GM21515 (cell line): ENCODE results near the gene NCAPD3.
"Not testable (repeated sequence)": the region's sequence is repeated elsewhere in the genome, so short reads cannot be mapped to it uniquely, and the experiment has no call there.

Experiments used
- ATAC-seq: cut with Tn5 transposase; IDR thresholded peaks from one replicate; pipeline ENCODE4 v1.9.1; 2021; ENCODE audit not compliant: unreplicated experiment

The NCAPD3 gene

DNA sequence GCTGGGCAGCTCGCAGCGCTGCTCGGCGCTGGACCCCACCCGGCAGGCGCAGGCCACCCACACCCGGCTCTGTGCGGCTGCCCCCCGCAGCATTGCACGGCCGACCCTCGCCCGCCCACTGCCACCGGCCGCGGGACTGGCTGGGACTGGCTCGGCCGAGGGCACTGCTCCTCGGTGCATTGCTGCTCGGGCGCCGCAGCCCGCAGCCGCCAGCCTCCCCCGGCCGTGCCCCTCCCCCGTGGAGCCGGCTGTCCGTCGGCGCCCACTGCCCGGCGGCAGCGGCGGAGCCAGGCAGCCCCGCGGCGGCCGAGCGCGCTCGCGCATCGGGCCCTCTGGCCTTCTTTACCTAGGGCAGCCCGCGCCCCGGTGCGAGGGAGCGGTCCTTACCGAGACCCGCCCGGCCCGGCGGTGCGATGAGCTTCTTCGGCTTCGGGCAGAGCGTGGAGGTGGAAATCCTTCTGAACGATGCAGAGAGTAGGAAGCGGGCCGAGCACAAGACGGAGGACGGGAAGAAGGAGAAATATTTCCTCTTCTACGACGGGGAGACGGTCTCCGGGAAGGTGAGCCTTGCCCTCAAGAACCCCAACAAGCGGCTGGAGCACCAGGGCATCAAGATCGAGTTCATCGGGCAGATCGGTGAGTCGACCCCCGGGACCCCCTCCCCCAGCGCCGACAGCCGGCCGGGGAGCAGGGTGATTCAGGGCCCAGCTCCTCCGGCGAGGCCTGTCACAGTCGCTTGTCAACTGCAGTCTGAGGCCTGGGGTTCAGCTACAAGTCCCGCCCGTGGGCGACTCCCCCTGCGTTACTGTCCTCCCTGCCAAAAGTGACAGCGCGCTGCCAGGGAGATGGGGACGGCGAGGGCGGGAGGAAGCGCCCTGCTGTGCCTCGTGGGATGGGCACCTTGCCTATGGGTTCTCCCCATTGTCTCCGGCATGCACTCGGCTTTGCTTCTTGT lies 1.2 kb upstream of the NCAPD3 start:
- ATAC-seq, result peak; percentile 20

DNA sequence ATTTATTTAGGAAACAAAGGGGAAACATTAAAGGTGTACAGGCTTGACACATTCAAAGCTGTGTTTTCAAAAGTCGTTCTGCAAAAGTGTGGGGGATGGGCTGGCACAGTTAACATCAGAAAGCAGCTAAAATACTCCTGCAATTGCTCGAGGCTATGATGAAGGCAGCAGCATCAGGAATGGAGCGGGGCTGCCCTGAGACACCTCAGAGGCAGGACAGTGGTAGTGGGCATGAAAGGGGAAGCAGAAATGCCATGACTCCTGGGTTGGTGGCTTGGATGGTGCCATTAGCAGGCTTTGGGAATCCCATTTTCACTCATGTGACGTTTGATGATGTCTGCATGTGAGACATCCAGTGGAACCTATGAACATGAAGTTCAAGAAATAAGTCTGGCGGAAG lies 646 bp downstream of the NCAPD3 start:
- no peak for ATAC-seq

DNA sequence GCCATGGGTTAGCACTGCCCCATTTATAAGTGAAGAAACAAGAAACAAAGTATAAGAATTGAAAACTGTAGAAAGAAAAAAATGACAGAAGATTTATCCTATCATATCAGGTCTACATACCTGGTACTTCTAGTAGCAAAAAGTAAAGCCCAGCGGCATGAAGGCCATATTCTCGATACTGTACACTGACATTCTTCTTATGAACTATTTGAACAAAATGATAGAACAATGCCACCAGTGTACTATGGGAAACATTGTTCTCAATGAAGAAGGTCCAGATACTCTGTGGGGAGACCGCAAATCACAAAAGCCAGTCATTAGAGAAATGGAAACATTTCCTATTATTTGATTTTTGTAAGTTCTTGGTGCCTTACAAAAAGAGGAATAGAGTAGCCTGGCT lies 7.0 kb downstream of the NCAPD3 start:
- no peak for ATAC-seq

DNA sequence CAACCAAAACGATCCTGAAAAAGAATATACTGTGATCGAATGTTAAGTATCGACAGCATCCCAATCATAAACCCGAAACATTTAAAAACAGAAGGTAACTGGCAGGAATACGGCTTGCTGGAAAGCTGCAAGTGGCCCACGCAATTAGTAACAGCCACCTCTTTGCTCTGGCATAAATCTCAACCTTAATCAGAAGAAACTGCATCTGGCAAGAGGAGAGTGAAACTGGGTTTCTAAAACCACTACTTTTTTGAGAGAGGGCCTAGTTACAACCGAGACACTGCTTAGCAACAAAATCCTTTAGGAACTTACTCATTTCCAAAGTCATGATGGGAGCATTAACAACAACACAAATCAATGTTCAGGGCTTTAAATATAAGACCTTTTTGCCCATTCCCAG lies 7.9 kb downstream of the NCAPD3 start:
- no peak for ATAC-seq

DNA sequence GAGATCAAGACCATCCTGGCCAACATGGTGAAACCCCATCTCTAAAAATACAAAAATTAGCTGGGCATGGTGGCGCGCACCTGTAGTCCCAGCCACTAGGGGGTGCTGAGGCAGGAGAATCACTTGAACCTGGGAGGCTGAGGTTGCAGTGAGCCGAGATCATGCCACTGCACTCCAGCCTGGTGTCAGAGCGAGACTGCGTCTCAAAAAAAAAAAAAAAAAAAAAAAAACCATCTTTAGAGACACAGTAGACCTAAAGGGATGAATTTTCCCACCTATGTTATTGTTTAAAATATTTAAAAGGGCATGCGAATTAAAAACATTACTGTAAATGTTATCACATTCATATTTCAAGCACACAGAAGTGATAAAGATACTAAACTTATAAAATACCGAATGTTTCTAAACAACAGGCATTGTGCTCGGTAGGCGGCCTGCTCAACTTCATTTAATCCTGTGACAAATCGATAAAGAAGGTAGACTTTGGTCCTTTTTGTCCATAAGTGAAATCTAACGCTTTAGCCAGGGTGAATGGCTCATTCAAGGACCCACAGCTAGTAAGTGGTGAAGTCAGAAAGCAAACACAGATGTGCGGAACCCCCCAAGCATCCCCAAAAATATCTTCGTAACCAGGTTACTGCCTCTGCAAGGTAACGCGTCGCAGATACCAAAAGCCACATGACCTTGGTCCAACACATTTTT lies 16.1 kb downstream of the NCAPD3 start:
- no peak for ATAC-seq

DNA sequence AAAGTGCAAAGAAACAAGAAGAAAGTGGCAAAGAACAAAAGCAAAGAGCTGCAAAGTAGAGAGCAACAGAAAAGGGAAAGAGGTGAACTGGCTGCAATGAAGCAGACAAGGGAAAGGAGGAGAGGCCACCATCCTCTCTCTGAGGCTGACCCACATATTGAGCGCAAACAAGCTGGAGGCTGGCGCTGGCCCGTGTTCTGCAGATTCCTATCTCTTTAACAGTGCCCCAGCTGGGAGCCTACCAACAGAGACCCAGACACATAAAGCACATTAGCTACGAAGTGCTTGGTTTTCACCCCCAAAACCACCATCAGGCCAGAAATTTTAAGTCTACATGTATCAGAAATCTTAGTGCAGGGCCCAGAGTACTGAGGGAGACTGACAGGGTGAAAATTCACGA lies 17.6 kb downstream of the NCAPD3 start:
- no peak for ATAC-seq

DNA sequence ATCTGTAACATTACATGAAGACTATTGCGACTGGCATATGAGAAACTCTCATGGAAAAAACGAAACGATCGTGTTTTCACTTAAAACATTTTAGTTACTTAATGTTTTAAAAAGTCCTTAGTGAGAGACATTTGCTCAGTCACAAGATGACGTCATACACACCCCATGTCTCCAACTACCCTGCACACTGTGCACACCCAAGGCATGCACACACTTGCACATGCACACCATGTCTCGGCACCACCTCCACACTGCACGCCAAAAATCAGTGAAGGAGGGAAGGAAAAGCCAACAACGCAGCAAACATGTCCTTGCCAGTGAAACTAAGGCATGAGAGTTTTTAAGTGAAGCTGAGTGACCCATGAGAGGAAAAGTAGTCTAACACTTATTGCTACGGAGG lies 18.0 kb downstream of the NCAPD3 start:
- ATAC-seq, result no peak

DNA sequence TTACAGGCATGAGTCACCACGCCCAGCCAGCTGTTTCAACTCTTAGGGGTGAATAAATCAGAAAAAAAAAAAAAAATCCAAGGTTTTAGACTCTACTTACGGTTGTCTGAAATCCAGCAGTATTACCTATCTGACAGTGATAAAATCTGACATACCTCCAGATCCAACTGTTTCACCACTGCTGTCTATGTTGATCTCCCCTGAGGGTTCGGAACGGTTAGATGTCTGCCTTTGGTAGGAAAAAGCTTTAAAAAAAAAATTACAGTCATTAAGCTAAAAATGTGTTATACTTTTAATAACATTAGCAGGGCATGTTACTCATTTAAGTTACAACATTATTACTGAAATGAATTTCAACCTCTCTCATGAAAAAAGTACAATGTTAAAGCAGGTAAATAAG lies 21.1 kb downstream of the NCAPD3 start:
- ATAC-seq, result no peak

DNA sequence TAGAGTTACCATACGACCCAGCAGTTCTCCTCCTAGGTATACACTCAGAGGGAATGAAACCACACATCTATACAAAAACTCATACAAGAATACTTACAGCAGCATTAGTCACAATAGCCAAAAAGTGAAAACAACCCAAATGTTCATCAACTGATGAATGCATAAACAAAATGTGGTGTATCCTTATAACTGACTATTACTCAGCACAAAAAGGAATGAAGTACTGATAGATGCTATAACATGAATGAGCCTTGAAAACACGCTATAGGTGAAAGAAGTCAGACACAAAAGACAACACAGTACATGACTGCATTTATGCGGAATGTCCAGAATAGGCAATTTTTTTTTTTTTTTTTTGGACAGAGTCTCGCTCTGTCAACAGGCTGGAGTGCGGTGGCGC lies 23.1 kb downstream of the NCAPD3 start:
- ATAC-seq, result no peak

DNA sequence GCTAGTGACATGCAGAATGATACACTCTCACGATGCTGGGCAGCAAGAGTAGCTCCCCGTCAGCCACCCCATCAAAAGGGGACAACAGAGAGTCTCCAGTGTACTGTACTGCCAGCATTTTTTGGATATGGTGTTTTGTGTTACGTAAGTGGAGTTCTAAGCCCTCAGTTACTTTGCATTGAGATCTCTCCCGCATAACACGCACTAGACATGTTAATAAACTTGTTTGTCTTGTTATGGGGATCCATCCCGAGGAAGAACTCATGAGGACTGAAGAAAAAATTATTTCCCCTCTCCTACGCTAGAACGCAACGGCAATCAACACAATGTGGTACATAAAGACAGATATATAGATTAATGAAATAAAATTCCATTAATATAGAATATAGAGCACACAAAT lies 24.2 kb downstream of the NCAPD3 start:
- ATAC-seq, result no peak

DNA sequence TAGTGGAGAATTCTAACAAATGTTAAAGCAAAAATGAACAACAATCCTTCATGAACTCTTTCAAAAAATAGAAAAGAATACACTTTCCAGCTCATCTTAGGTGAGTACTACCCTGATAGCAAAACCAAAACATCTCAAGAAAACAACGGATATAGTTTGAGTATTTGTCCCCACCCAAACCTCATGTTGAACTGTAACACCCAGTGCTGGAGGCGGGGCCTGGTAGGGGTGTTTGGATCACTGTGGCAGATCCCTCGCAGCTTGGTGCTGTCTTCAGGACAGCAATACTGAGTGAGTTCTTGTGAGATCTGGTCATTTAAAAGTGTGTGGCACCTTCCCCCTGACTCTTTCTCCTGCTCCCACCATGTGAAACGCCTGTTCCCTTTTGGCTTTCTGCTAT lies 27.0 kb downstream of the NCAPD3 start:
- ATAC-seq, result no peak

DNA sequence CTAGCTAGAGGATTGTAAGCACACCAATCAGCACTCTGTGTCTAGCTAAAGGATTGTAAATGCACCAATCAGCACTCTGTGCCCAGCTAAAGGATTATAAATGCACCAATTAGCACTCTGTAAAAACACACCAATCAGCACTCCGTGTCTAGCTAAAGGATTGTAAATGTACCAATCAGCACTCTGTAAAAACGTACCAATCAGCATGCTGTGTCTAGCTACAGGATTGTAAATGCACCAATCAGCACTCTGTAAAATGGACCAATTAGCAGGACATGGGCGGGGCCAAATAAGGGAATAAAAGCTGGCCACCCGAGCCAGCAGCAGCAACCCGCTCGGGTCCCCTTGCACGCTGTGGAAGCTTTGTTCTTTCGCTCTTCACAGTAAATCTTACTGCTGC lies 35.7 kb downstream of the NCAPD3 start:
- ATAC-seq, result not testable (repeated sequence)

DNA sequence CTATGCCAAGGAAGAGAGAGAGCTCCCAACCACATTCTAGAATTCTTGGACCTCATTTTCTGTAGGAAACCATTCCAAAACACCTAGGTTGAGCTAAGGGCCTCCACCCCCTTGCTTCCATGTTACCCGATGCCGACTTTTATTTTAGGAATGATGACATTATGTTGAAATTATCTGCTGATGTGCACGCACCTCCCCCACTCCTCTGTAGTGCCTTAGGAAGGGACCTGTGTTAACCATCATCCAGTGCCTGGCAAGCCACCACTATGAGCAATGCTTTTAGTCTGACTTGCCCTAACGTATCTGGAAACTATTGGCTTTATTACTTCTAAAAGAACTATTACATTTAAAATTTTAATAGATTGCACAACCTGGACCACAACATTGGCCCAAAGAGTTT lies 42.1 kb downstream of the NCAPD3 start:
- ATAC-seq, result no peak

DNA sequence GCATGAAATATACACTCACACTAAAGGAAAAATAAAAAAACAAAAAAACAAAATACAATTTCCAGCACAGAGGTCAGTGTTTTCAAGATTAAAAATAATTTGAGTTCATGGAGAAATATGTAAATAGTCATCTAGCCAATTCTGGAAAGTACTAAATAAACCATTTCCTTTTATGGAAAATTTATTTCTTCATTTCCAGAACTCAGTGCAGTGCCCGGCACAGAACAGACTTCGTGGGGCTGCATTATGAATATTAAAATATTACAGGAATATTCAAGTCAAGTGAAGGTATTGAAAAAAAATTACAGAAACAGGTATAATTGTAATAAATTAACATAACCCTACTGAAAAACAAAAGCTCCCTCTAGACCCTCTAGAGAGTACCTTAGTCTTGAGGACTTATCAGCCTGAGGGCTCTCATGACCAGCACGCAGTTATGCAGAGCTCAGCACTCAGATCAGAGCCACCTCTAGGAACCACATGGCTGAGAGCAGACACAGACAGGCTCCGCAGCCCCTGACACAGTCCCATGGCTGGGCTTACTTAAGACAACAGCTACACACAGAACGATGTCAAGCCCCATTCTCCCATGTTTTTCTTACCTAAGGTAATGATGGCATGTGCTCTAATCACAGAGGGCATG lies 45.6 kb downstream of the NCAPD3 start:
- no peak for ATAC-seq

DNA sequence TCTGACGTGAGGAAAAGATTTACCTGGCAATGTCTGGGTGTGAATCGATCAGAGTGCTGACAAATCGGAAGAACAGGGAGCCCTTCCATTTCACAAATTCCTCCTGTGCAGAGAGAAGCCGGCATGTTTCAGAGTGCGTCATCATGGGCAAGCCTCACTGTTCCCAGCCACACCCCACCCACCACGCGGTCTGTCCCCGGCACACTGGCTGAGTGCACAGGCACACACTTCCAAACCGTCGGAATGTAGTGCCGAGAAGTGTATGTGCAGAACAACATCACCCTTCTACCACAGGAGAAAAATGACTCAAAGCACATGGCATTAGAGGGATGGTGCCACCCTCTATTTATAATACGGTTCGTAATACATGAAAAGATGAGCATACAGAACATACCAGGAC lies 47.5 kb downstream of the NCAPD3 start:
- no peak for ATAC-seq

DNA sequence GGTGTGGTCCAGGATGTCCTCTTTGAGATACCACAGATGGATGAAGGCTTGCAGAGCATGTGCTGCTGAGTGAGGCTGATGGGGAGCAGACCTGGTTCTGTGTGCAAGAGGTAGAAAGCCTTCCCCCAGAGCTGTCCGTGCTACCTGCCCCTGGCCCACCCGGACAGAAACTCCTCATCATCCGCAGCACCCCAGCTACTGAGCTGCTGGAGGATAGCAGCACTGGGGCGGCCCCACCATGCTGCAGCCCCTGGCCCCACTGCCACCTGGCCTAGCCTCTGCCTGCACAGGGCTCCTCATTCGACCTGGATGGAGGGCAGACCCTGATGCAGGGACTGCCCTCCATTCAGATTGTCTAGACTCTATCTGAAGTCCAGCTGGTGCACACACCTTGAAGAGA lies 50.5 kb downstream of the NCAPD3 start:
- no peak for ATAC-seq

DNA sequence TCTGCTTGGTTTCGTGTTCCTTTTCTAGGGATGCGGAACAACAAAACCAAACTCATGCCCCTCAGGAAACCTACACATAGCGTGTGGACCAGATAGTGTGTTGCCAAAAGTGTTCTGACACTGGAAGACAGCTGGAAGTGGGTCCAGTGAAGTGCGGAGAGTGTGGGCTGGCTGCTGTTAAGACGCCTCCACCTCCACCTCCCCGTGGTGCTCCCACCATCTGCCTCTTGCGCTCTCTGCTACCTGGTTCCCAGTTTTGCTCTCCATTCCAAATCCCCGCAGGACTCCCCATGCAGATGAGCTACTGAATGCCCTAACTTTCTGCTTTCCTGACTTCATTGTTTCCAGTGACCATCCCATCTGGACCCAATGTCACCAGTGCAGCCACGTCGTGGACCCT lies 51.8 kb downstream of the NCAPD3 start:
- no peak for ATAC-seq

DNA sequence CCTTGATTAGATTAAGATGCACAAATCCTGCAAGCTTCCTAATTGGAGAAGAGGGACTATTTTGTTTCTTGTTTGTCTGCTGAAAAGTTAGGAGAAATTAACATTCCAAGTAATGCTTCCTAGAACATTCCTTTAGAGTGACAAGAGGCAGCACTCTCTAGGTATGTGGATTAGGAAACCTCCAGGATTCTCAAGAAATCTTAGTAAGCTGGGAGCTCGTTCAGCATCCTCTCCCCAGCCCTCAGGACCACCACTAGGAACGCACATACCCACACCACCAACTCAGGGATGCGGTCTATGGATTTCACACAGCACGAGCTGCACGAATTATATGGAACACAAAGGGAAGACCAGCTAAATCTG lies 52.9 kb downstream of the NCAPD3 start:
- ATAC-seq, result no peak

DNA sequence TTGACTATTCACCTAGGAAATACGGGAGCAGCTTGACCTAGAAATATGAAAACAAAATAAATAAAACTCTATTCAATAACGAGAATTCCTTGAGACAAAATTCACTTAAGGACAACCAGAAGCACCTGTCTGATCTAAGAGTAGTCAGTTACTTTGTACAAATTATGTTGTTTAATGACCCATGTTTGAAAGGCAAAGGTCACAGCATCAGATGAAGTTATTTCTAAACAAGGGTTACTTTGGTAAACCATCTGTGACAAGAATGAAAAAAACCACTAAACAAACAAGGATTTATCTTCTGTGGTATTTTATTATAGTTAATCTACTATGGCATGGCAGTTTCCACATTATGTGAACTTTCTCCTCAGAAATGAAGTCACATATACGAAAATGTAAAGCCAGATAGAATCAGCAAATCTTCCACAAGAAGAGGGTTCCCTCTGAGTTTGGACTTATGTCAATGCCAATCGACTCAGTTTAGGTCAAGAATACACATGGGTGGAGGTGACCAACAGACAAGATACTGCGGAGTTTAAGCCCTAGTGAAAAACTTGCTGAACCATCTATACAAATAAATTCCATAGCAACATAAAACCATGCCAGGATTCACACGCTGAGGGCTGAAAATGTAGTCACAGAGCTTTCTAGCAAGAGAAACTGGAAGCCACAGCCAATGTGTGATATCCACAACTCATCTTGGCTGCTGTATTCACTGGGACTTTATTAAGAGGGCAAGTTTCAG lies 53.4 kb downstream of the NCAPD3 start:
- ATAC-seq, result no peak

DNA sequence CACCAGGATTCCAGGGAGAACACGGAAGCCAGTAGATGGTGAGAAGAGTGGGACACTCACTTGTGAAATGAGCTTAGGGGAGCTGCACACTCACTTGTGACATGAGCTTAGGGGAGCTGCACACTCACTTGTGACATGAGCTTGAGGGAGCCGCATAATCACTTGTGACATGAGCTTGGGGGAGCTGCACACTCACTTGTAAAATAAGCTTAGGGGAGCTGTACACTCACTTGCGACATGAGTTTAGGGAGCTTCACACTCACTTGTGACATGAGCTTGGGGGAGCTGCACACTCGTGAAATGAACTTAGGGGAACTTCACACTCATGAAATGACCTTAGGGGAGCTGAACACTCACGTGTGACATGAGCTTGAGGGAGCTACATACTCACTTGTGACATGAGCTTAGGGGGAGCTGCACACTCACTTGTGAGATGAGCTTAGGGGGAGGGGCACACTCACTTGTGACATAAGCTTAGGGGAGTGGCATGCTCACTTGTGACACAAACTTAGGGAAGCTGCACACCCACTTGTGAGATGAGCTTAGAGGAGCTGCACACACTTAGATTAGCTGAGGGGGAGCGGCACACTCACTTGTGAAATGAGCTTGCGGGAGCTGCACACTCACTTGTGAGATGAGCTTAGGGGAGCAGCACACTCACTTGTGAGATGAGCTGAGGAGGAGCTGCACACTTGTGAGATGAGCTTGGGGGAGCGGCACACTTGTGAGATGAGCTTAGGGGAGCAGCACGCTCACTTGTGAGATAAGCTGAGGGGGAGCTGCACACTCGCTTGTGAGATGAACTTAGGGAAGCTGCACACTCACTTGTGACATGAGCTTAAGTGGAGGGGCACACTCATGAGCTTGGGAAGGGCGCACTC lies 59.0 kb downstream of the NCAPD3 start:
- no peak for ATAC-seq
